Tibial nerve (tissue), 3 donors: ENCODE measurements around the gene ARHGAP12.

Experiments
- EP300 ChIP-seq, 2 donors: sonication (generic); formaldehyde crosslinking; IDR thresholded peaks; one replicate each; pipeline ENCODE4 v1.6.1; 2017; ENCODE audit warnings: antibody characterized with exemption in 2 of 2, mild to moderate bottlenecking in 1 of 2
- POLR2A ChIP-seq, 2 donors: fragments of 450-650 bp; IDR thresholded peaks; one replicate each; pipeline ENCODE4 v1.6.1; 2017; ENCODE audit warnings: antibody characterized with exemption in 2 of 2, mild to moderate bottlenecking in 2 of 2, moderate library complexity in 2 of 2

GRCh38 chr10:31799181-31799580 lies 129.4 kb downstream of the ARHGAP12 start:
- no peak for TF ChIP-seq EP300 (IDR thresholded peaks at IDR 0.05)
- no peak for TF ChIP-seq POLR2A (IDR thresholded peaks at IDR 0.05)
